Globus pallidus (tissue), 1 donor: ENCODE measurements around the gene GINS2.

ENCODE experiments used
- DNase-seq: peaks from one replicate; pipeline ENCODE4 v3.0.0-alpha.2; 2015; ENCODE audit warnings: low spot score

The GINS2 gene

DNA sequence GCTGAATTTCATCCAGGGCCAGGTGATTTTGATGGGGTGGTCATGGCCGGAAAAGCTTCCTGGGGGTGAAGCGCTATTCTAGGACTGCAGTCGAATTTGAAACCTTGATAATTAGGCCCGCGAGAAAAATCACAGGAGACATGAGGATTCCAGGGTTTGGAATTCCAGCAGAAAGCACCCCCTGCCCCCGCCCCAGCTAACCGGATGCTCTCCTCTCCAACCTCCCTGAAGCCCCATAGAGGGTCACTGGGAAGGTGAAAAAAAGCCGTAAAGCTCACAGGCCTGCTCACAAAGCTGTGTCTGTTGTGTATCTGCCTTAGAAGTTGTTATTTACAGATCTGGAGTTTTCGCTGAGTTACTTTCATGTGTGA lies 1.2 kb upstream of the GINS2 start:
- no peak for DNase-seq

DNA sequence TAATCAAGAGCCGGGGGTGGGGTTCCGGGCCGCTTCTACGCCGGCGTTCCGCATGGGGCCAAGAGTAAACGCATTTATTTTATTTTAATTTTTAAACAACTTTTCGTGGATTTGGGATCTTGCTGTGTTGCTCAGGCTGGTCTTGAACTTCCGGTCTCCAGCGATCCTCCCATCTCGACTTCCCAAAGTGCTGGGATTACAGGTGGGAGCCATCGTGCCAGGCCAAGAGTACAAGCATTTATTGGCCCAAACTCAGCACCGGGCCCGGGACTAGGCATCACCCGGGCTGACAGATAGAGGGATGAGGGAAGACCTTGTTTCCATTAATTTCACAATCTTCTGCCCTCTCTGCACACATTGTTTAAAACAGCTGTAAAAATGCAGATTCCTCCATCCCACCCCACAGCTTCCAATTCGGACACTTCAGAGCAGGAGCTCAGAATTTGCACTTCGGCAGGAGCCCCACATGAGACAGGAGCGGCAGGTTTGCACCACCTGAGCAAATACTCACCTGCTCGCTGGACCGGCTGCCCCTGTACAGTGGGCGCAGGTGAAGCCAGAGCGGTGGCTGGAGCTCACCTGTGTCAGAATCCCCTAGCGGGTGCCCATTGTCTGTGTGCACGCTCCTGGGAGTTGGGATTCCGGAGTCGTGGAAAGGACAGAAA lies 663 bp upstream of the GINS2 start:
- no peak for DNase-seq

DNA sequence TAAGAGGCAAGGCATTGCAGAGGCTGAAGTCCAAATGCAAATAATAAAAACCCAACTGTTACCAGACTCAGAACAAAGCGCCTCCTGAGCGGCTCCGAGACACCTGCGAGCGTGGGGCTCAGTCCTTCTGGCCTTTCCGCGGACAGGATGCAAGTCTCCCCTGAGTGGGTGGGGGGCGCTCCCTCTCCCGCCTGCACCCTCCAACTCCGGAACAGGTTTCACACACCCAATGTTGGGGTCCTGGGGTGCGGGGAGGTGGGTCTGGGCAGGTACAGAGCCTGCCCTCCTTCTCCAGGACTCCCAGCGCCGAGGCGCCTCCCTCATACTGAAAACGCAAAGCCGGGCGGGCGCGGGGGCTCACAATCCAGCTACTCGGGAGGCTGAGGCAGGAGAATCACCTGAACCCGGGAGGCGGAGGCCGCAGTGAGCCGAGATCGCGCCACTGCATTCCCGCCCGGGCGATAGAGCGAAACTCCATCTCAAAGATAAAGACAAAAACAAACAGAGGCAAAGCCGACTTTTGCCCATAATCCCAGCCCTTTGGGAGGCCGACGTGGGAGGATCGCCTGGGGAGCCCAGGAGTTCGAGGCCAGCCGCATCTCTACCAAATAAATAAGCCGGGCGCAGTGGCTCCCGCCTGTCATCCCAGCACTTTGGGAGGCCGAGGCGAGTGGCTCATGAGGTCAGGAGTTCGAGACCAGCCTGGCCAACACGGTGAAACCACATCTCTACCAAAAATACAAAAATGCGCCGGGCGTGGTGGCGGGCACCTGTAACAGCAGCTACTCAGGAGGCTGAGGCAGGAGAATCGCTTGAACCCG lies 893 bp downstream of the GINS2 start:
- no peak for DNase-seq

DNA sequence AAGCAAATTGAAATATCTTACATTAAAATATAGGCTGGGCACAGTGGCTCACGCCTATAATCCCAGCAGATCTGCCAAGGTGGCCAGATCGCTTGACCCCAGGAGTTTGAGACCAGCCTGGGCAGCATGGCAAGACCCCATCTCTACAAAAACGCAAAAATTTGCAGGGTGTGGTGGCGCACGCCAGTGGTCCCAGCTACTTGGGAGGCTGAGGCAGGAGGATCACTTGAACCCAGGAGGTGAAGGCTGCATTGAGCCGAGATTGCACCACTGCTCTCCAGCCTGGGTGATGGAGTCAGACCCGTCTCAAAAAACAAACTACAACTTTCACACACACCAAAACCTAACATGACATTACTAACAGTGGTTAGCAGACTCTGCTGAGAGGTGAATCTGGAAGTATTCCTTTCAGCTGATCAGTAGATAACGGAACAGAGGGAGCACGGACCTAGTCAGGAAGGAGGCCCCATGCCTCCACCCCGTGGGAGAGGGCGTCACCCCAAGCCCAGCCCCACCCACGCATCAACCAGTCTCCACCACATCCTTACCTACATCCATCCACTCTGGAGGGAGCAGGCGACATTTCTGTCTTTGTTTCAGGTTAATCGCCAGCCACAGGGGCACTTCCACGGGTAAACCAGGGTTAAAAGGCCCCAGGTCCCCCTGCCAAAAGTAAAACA lies 1.7 kb downstream of the GINS2 start:
- DNase-seq = no peak

DNA sequence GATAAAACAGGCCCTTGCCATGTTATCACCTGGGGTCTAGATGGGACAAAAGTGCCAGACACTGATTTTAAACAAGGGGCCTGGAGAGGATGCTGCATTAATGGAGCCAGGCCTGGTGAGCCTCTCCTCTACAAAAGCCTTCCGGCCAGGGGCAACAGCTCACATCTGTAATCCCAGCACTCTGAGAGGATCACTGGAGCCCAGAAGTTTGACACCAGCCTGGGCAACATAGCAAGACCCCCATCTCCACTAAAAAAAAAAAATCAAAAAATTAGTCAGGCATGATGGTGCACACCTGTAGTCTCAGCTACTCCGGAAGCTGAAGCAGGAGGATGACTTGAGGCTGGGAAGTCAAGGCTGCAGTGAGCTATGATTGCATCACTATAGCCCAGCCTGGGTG lies 3.5 kb downstream of the GINS2 start:
- no peak for DNase-seq

DNA sequence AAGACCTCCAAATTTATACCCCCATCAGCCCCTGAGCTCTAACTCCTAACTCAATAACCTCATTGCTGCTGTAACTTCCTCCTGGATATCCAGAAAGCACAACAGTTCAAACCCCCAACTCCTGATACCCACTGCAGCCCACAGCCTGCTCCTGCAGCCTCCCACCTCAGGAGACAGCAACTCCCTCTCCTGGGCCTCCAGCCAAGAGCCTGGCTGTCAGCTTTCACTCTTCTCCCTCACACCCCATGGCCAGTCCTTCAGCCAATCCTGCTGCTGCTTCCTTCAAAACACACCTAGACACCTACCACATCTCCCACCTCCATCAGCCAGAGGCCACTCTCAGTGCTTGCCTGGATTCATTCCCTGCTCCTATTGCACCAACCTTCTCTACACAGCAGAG lies 5.4 kb downstream of the GINS2 start:
- DNase-seq = no peak

DNA sequence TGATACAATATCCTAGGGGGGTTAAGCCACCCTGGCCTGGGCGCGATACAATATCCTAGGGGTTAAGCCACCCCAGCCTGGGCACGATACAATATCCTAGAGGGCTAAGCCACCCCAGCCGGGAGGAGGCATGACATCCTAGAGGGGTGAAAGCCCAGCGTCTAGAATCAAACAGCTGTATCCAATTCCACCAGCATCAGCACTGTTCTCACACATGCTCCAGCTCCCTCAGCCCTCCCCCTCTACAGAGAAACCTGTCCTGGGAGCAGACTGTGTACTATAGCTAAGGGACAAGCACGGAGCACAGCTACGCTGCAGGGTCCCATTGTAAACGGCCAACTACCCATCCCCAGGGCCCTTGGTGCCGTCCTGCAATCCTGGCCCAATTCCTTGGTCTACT lies 6.2 kb downstream of the GINS2 start:
- DNase-seq = no peak

DNA sequence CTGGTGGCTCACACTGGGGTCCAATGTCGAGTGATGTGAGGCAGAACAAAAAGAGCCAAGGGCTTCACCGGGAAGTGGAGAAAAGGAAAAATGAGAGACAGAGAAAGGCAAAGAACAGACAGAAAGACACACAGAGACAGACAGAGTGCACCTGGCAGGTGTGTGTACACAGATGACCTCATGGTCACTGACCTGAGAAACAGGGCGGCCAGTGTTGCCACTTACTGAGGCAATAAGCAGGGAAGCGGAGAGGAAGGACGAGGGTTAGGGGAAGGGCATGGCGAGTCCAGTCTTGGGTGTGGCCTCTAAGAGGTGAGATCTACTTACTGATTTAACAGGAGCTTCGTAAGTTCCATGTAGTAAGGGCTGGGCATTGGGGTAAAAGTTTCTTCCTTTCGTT lies 7.5 kb downstream of the GINS2 start:
- DNase-seq = no peak

DNA sequence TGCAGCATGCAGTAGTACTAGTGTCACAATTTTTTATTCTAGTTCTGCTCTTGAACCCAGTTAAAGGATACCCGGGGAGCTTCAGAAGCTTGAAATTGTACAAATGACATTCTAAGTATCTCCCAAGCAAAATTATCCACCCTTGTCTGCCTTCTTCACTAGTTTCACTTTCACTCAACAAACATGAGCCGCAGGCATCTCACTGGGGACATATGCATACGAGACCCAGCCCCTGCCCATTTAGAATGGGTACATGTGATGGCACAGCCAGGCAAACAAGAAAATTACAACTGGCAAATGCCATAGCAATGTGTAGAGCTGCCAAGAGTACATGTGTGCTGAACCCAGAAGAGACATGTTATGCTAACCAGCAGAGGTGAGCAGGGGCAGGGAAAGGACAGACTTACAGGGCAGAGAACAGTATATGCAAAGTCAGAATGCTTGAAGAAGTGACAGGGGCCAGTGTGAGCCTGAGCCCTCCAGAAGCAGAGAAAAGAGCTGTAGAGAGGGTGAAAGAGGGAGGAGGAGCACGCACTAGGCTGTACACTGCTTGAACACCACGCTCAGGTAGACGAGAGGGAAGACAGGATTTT lies 8.3 kb downstream of the GINS2 start:
- DNase-seq = no peak

DNA sequence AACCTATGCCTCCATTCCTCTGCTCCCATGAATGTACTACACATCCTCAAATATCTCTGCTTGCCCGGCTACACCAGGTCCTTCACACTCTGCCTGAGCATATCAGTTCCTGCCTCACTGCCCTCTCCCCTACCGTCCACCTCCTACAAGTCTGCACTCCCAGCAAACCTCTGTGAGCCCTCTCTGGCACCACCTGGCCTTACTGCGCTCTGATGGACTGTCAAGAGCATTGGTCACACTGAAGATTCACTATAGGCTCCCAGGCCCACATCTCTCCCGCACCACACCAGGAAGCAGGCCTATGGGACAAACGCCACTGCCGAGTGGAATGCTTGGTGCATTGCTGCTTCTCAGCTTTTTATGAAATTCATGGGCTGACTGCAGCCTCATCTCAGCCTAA lies 8.9 kb downstream of the GINS2 start:
- DNase-seq = no peak

DNA sequence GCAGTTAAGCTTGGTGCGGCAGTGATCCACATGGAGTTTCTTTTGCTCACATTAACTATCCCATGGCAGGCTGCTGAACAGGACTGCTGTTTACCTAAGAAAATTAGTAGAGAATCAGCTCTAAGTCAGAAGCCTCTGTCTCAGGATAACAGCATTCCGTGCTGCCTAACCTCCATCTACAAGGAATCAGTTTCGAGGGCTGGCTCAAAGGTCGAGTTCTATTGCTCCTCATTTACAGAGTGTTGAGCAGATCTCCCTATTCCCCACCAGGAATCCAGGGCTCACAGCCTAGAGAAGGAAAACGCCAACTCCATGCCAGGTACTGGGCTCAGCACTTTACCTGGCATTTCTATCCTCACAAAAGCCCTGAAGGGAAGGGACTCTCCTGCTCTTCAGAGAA lies 9.9 kb downstream of the GINS2 start:
- DNase-seq = no peak

DNA sequence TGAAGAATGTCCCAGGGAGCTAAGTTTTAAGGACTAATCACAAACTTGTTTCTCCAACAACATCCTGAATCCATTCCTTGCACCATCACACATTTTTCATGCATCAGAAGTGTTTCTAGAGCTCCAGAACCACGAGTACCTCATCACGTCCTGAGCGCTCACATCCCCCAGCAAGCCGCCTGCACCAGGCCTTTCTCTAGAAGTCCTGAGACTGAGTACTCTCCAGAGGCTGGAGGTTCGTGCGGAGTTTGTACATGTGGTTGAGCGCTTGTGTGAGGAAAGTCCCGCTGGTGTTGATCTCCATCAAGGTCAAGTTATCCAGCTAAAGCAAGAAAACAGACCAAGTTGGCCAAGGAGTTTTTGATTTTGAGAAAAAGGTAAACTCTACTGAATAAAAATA lies 10.7 kb downstream of the GINS2 start:
- DNase-seq = no peak

DNA sequence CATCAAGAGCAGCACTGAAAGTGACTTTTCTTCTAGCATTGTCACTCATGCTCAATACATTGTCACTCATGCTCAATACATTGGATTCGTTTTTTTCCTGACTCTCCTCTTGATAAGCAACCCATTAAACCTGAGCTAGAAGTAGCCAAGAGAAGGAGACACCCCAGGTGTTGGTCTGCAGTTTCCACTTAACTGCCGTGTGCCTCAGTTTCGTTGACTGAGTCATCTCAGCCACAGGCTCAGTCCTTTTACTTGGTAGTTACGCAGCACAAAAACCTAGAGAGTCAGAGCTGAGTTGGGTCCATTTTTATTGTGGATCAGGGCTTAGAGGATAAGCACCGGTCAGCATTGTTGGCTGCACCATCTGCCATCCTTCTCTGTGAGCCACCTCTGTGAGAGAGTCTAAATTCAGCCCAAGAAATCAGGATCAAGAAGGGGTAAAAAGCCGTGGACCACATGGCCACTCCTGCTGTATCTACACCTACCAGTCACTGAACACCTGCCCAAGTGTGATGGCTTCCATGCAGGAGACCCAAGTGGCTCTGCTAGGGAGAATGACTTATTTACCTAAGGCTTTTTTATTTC lies 11.3 kb downstream of the GINS2 start:
- no peak for DNase-seq

DNA sequence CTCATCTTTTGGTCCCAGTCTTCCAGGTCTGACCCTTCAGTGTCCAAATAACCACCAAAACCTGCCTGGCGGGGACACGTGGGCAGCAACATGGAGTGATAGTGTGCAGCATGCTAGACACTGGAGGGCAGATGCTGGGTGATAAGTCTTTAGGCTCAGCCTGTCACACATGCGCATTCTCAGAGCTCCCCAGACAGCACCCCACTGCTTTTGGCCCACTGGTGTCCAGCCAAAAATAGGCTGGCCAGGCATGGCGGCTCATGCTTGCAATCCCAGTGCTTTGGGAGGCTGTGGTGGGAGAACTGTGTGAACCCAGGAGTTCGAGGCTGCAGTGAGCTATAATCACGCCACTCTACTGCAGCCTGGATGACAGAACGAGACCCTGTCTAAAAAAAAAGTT lies 12.3 kb downstream of the GINS2 start:
- DNase-seq = no peak

DNA sequence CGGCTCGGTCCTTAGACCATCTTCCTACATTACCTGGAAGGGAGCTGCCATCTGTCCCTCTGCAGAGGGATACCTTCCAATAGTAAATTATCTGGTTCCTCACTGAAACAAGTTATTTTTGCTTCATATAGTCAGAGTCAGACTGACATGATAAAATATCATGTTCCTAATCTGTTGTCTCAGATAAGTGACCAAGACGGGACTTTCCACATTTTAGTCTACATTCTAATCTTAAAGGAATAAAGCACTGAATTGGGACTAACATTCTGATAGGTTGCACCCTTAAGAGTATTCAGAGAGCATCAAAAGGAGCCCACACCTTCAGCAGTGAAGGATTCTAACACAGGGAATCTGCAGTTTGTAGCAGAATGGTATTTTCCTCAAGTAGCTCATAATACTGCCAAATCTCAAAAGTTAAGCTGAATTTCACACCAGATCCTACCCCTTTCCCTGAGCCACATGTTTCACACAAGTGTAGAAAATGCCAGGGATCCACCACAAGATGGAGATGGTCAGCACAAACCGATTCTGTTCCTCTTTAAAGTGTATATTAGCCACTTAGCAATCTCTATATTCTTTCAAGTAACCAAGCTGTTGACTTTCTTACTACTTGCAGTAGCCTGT lies 13.4 kb downstream of the GINS2 start:
- no peak for DNase-seq

DNA sequence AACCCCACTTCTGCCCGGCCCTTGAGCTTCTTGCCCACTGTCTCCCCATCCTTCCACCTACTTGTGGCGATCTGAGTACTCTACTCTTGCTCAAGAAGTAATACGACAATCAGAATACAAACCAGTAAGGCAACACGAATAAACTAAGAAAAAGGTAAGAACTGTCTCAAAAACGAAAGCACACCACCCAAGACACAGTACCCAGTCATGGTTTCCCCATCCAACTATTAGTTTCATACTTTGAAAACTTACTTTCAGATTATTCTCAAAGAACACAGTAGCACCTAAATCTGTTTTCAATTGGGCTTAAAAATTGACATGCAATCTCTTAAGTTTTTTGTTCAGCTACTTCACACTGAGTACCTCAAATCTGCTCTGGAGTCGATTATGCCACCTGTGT lies 13.9 kb downstream of the GINS2 start:
- no peak for DNase-seq

DNA sequence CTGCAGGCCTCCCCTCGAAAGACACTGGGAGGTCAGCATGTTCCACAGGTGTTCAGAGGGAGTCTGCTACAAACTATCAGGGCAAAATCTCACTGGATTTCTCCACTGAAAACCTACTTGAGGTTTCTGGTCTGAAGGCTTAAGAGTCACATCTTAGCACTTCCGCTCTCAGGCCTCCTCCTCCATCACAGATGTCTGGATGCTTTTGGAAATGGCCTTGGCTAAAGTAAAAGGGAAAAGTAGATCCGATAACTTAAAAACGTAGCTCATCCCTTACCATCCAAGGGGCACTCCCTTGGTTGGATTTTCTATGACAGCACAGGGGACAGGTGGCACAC lies 14.4 kb downstream of the GINS2 start:
- no peak for DNase-seq

DNA sequence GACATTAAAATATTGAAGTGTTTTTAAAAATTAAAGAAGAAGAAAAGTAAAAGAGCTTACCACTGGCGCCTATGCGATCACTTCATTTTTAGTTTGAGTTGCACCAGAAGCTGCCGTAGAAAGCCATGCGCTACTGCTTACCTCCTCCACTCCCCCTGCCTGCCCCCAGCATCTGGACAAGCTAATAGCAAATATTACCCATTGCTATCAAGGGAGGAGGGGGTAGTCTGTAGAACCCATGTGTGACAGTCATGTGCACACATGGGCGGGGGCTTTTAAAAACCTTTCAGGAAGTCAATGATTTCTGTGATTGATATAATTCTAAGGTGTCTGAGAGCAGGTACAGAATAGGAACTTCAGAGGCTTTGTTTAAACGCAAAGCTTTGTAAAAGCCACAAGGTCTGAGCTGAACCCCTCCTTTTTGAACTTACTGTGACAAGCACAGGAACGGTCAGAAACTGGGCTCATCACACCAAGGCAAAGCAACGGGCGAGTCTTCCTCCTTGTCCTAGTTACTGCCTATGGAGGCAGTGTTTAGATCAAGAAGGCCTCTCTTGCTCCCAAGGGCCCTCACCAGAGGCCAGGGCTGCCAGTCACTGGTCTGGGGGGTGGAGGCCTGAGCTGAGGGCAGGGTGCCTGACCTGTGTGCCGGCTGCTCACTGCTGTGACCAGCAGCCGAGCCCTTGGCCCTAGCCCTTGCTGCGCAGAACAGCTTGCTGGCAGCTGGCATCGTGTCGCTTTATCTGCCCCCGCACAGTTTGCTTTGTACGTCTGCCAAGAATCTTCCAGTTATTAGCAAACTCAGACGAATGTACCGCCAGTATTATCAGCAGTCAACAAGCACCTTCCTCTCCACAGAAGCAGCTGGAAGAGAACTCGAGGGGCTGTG lies 15.0 kb downstream of the GINS2 start:
- no peak for DNase-seq

DNA sequence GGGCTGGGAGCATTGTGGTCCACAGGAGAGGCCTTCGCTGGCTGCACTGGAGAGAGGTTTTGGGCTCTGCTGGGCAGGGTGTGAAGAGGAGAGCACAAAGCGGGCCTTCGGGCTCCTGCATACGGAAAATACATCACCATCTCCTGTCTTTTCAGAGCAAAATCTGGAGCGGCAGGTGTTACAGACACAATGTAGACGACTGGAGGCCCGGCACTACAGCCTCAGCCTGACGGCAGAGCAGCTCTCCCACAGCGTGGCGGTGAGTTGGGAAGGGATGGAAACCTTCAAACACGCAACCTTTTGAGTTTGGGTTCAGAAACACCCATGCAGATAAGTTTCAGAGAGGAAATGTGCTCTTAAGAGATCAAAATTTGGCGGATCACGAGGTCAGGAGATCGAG lies 17.9 kb downstream of the GINS2 start:
- DNase-seq = no peak

DNA sequence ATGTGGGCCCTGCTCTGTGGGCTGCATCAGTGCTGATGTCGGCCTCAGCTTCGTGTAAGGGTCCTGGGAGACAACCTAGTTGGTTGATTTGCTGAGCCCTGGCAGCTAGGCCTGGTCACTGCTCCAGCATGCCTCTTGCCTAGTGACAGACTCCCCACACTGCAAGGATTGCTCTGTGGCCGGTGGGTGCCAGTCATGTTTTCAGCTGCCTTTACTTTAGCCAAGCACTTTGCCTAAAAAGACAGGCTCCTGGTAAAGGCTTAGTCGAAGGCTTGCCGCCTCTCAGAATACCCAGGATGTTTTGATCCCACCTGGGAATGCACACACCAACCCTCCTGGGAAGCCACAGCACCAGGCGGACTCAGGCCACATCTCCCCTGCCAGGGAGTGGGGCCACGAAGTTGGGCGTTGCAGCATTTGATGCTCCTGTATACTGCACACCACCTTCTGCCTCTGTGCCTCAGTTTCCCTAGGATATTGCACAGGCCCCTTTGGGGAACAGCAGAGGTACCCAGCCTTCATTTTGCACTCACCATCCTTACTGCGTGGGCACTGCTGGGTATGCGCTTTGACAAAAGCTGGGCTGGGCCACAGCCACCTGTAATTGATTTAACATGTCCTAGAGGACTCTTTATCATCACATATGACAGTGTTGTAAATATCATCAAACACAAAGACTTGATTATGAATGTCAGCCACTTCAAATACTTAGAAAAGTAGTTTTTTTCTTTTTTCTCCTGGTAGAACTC lies 19.9 kb downstream of the GINS2 start:
- DNase-seq = no peak
